Measurements from ENCODE around the gene OSBPL10. TPM values are rescaled to one million over a fixed set of nuclear protein-coding genes. Genes with fewer than 3 reads are reported as not detected.

Gene OSBPL10
- total RNA-seq, 2 experiments from 2014 or later: 65.7 to 170 TPM

GRCh38 chr3:31723701-31724100, 257.4 kb downstream of the OSBPL10 start:
- no peaks in the 10 kb centered on the region for H3K79me2 ChIP-seq (ENCODE audit: insufficient read depth, low read depth, low read length)
- TF ChIP-seq CTCF (conservative IDR thresholded peaks at IDR 0.05; ENCODE audit: low read length) (no peak), EZH2phosphoT487 (IDR thresholded peaks at IDR 0.05; ENCODE audit: borderline replicate concordance, low read depth, low read length) (no peak)
- BruUV-seq (replicated peaks): no TSS peak
- H3K4me1 ChIP-seq (ENCODE audit: insufficient read depth, low read length, poor library complexity, severe bottlenecking): peaks cover 9% of the 10 kb centered on the region
- no peak overlapping the region for H3K27ac ChIP-seq (ENCODE audit: low read depth, low read length, poor library complexity, severe bottlenecking)
- no peak overlapping the region for H3K4me3 ChIP-seq (ENCODE audit: low read depth, low read length, poor library complexity, severe bottlenecking)
- DNase-seq (ENCODE audit: low spot score): no peak
- H3K9me3 ChIP-seq (ENCODE audit: low read length): no peaks in the 10 kb centered on the region
- no peak overlapping the region for H2AFZ ChIP-seq (ENCODE audit: low read length)
- CTCF ChIA-PET (ENCODE audit: unreplicated experiment): no interaction called here
- H3K9me2 ChIP-seq (ENCODE audit: insufficient read depth, low read length): no peaks in the 10 kb centered on the region
- H4K20me1 ChIP-seq (ENCODE audit: insufficient read depth, low read length): no peaks in the 10 kb centered on the region
- POLR2A ChIA-PET: interaction anchor here (0.6 to 2.0 kb wide), 3 partner anchors 13 to 368 kb away, joined by 4 to 8 read pairs (median 4); no protein-coding TSS in a partner anchor
- no peak overlapping the region for H3K4me2 ChIP-seq (ENCODE audit: low read length)
- H3K36me3 ChIP-seq (ENCODE audit: insufficient read depth, low read length): peaks cover 66% of the 10 kb centered on the region
- intact Hi-C loops (cut with micrococcal nuclease; ENCODE audit: unreplicated experiment): loop anchor here (5.0 to 10.0 kb wide), 2 partner anchors 261 to 419 kb away; partner anchors contain the start of genes OSBPL10 and ZNF860

GRCh38 chr3:31721676-31722075, 259.4 kb downstream of the OSBPL10 start:
- Histone ChIP-seq H3K36me3 (ENCODE audit: insufficient read depth, low read length) (peaks cover 62% of the 10 kb centered on the region), H3K4me3 (ENCODE audit: low read depth, low read length, poor library complexity, severe bottlenecking) (no peak overlapping the region), H3K4me2 (ENCODE audit: low read length) (no peak overlapping the region), H3K4me1 (ENCODE audit: insufficient read depth, low read length, poor library complexity, severe bottlenecking) (peaks cover 9% of the 10 kb centered on the region), H3K27ac (ENCODE audit: low read depth, low read length, poor library complexity, severe bottlenecking) (no peak overlapping the region), H4K20me1 (ENCODE audit: insufficient read depth, low read length) (no peaks in the 10 kb centered on the region), H3K79me2 (ENCODE audit: insufficient read depth, low read depth, low read length) (no peaks in the 10 kb centered on the region), H3K9me3 (ENCODE audit: low read length) (no peaks in the 10 kb centered on the region), H2AFZ (ENCODE audit: low read length) (no peak overlapping the region), H3K9me2 (ENCODE audit: insufficient read depth, low read length) (no peaks in the 10 kb centered on the region)
- ChIA-PET CTCF (ENCODE audit: unreplicated experiment) (interaction anchor here (1.0 kb wide), 1 partner anchor 13 kb away, joined by 3 read pairs; no protein-coding TSS in a partner anchor), POLR2A (interaction anchor here (0.6 to 1.0 kb wide), 7 partner anchors 9 to 622 kb away, joined by 3 to 4 read pairs (median 3); partner anchors contain the start of gene STT3B)
- BruUV-seq (replicated peaks): no TSS peak
- intact Hi-C loops (cut with micrococcal nuclease; ENCODE audit: unreplicated experiment): loop anchor here (5.0 to 10.0 kb wide), 2 partner anchors 263 to 421 kb away; partner anchors contain the start of genes OSBPL10 and ZNF860
- TF ChIP-seq EZH2phosphoT487 (IDR thresholded peaks at IDR 0.05; ENCODE audit: borderline replicate concordance, low read depth, low read length) (no peak), CTCF (conservative IDR thresholded peaks at IDR 0.05; ENCODE audit: low read length) (no peak)
- no peak for DNase-seq (ENCODE audit: low spot score)

GRCh38 chr3:31714495-31715280, 266.4 kb downstream of the OSBPL10 start:
- ChIA-PET CTCF (ENCODE audit: unreplicated experiment) (no interaction called here), POLR2A (interaction anchor here (0.7 to 0.9 kb wide), 2 partner anchors 10 to 138 kb away, joined by 3 read pairs; no protein-coding TSS in a partner anchor)
- TF ChIP-seq CTCF (conservative IDR thresholded peaks at IDR 0.05; ENCODE audit: low read length) (no peak), EZH2phosphoT487 (IDR thresholded peaks at IDR 0.05; ENCODE audit: borderline replicate concordance, low read depth, low read length) (no peak)
- no peaks in the 10 kb centered on the region for H3K79me2 ChIP-seq (ENCODE audit: insufficient read depth, low read depth, low read length)
- no peak overlapping the region for H3K4me3 ChIP-seq (ENCODE audit: low read depth, low read length, poor library complexity, severe bottlenecking)
- intact Hi-C loops (cut with micrococcal nuclease; ENCODE audit: unreplicated experiment): no loop called here
- no peak overlapping the region for H2AFZ ChIP-seq (ENCODE audit: low read length)
- no peak for DNase-seq (ENCODE audit: low spot score)
- H3K4me2 ChIP-seq (ENCODE audit: low read length): no peak overlapping the region
- peaks cover 11% of the 10 kb centered on the region for H3K4me1 ChIP-seq (ENCODE audit: insufficient read depth, low read length, poor library complexity, severe bottlenecking)
- no peaks in the 10 kb centered on the region for H3K9me3 ChIP-seq (ENCODE audit: low read length)
- BruUV-seq (replicated peaks): no TSS peak
- H3K9me2 ChIP-seq (ENCODE audit: insufficient read depth, low read length): no peaks in the 10 kb centered on the region
- peaks cover 78% of the 10 kb centered on the region for H3K36me3 ChIP-seq (ENCODE audit: insufficient read depth, low read length)
- H3K27ac ChIP-seq (ENCODE audit: low read depth, low read length, poor library complexity, severe bottlenecking): no peak overlapping the region
- H4K20me1 ChIP-seq (ENCODE audit: insufficient read depth, low read length): no peaks in the 10 kb centered on the region
